Subcutaneous abdominal adipose tissue (tissue), 5 donors: ENCODE data around the gene CCDC3.

Experiments used
- H3K27ac ChIP-seq: one replicate; pipeline ENCODE4 v1.7.0; 2013; ENCODE audit warnings: low read depth, mild to moderate bottlenecking, inconsistent platforms, low read length, moderate library complexity
- H3K27me3 ChIP-seq, 5 donors: one replicate each; pipeline ENCODE4 v1.7.0; 2013; ENCODE audit warnings: low read length in 5 of 5, inconsistent platforms in 1 of 5; ENCODE audit not compliant: control insufficient read depth in 5 of 5, insufficient read depth in 4 of 5
- H3K36me3 ChIP-seq, 5 donors: one replicate each; pipeline ENCODE4 v1.7.0; 2013; ENCODE audit warnings: low read length in 5 of 5; ENCODE audit not compliant: control insufficient read depth in 5 of 5, insufficient read depth in 5 of 5
- H3K4me1 ChIP-seq, 5 donors: one replicate each; pipeline ENCODE4 v1.7.0; 2013; ENCODE audit warnings: low read length in 5 of 5, mild to moderate bottlenecking in 3 of 5, moderate library complexity in 1 of 5; ENCODE audit not compliant: control insufficient read depth in 5 of 5, insufficient read depth in 5 of 5
- H3K4me3 ChIP-seq, 5 donors: one replicate each; pipeline ENCODE4 v1.7.0; 2013; ENCODE audit warnings: low read length in 5 of 5, low read depth in 1 of 5
- H3K9ac ChIP-seq, 5 donors: one replicate each; pipeline ENCODE4 v1.7.0; 2013; ENCODE audit warnings: low read length in 5 of 5, mild to moderate bottlenecking in 4 of 5, moderate library complexity in 3 of 5
- H3K9me3 ChIP-seq, 5 donors: one replicate each; pipeline ENCODE4 v1.7.0; 2013; ENCODE audit warnings: low read length in 5 of 5; ENCODE audit not compliant: control insufficient read depth in 5 of 5
- donor health status: healthy.
- donor health status: healthy.
- donor health status: healthy.
- donor health status: healthy.
- donor health status: healthy.

Gene CCDC3

DNA sequence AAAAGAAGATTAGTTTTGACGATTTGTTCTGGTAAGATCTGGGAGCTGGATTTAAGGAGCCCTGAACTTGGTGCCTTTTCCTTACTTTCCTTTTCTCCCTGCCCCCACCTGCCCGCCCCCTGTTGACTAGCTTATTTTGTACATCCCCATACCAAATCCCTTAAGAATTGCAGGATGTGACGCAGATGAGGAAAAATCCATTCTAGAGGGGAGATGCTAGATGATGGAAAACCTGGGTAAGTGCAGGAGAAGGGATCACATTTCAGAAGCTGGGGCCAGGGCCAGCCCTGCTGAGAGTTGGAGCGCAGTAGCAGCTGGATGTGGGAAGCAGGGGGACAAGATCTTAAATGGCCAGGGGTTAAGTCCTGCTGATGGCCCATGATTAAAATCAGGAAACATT is 93.9 kb downstream of the CCDC3 start:
- Histone ChIP-seq H3K27me3 (no peaks in the 10 kb centered on the region), H3K9me3 (no peaks in the 10 kb centered on the region), H3K9ac (no peak overlapping the region), H3K27ac (no peak overlapping the region), H3K4me3 (no peak overlapping the region), H3K4me1 (peaks cover 0 to 35% (median 18%) of the 10 kb centered on the region in 5 donors), H3K36me3 (no peaks in the 10 kb centered on the region)

DNA sequence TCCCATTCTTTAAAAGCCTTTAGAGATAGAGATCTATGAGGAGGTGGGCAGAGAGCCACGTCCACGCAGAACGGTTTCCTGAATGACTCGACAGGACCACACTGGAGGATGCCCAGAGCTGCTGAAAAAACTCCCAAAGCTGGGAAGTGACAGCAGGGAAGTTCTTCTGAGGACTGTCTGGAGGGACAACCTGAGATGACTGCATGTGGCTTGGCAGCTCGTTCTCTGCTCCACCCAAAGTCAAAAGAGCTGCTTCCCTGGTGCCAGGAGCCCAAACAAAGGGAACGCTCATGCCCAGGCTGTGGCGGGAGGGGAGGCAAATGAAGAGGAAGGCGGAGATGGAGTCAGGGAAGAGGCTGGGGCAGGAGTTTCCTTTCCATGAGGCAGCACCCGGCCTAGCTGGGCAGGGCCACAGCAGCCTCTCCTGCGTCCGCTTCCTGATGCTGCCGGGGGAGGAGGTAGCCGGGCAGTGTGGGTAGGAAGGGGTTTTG is 95.4 kb downstream of the CCDC3 start:
- Histone ChIP-seq H3K4me1 (peaks cover 0 to 35% (median 18%) of the 10 kb centered on the region in 5 donors), H3K36me3 (no peaks in the 10 kb centered on the region), H3K27me3 (no peaks in the 10 kb centered on the region), H3K27ac (no peak overlapping the region), H3K9me3 (no peaks in the 10 kb centered on the region), H3K9ac (no peak overlapping the region), H3K4me3 (no peak overlapping the region)

DNA sequence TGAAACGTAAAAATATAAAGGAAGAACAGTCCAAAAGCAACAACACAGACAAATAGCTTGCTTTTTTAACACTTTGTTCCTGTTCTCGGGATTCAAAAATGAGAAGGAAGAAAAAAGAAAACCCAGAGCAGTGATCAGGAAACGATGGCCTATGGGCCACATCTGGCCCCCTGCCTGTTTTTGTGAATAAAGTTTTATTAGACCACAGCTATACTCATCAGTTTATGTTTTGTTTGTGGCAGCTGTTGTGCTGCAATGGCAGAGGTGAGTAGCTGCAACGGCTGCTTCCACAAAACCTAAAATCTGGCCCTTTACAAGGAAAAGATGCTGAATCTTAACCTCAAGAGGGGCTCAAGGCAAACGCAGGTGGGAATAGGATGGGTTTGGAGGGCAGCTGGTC is 96.4 kb downstream of the CCDC3 start:
- Histone ChIP-seq H3K27me3 (no peaks in the 10 kb centered on the region), H3K4me1 (peaks cover 0 to 32% (median 15%) of the 10 kb centered on the region in 5 donors), H3K4me3 (no peak overlapping the region), H3K9me3 (no peaks in the 10 kb centered on the region), H3K9ac (no peak overlapping the region), H3K27ac (no peak overlapping the region), H3K36me3 (no peaks in the 10 kb centered on the region)

DNA sequence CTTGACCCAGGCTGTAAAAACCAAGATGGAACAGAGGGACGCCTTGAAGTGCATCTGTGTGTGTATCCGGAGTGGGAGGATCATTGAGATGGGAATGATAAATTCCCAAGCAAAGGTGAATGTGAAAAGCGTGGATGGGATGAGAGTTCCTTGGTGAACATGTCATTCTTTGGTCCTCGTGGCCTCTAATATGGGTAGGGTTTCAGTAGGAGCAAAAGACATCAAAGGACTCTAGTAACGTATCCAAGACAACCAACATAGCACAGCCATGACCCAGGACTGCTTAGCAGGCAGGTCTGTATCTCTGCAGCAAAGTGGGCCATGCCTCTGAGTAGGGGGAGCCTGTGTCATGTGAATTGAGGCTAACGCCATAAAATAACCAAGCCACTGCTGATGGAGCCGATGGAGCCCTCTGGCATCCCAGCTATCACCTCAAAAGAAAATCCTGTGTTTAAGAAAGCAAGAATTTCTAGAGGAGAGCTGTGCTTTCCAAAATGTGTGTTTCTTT is 98.6 kb downstream of the CCDC3 start:
- H3K27me3 ChIP-seq: no peaks in the 10 kb centered on the region
- no peak overlapping the region for H3K27ac ChIP-seq
- peaks cover 0 to 17% (median 3%) of the 10 kb centered on the region in 5 donors for H3K4me1 ChIP-seq
- peaks cover 0 to 2% (median 0%) of the 10 kb centered on the region in 5 donors for H3K36me3 ChIP-seq
- no peaks in the 10 kb centered on the region for H3K9me3 ChIP-seq
- H3K4me3 ChIP-seq: no peak overlapping the region
- no peak overlapping the region for H3K9ac ChIP-seq

DNA sequence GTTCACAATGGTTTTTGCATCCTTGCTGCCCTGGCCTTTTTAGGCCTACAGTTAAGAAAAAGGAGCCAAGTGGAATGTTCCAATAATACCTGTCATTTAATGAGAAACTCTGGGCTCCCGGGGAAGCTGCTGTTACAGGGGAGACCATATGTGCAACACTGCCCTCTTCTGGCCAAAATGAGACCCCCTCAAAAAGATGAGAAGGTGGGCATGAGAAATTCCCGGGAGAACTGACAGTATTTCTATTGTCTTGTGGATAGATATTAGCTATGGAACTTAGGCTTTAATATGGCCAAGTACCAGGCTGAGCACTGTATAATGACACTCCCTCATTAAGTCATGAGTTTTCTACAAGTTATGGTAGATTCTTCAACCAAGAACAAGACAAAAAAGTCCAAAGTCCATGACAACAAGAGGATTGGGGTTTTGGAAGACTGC is 99.4 kb downstream of the CCDC3 start:
- Histone ChIP-seq H3K27ac (no peak overlapping the region), H3K27me3 (no peaks in the 10 kb centered on the region), H3K9ac (no peak overlapping the region), H3K9me3 (no peaks in the 10 kb centered on the region), H3K4me1 (peaks cover 0 to 15% (median 3%) of the 10 kb centered on the region in 5 donors), H3K4me3 (no peak overlapping the region), H3K36me3 (peaks cover 0 to 2% (median 0%) of the 10 kb centered on the region in 5 donors)

DNA sequence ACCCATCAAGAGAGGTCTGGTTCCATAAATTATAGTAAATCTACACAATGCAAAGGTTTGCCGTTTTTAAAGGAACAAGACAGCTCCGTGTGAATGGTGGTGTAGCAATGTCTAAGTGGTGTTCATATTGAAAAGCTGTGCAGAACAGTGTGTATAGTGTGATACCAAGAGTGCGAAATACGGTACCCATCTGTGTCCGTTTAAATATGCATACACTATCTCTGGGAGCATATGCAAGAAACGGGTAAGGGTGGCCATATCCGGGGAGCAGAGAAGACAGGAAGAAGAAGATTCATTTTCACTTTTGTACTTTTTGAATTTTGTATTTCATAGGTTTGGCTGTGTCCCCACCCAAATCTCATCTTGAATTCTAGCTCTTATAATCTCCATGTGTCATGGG is 102.0 kb downstream of the CCDC3 start:
- H3K27me3 ChIP-seq: no peaks in the 10 kb centered on the region
- H3K9me3 ChIP-seq: no peaks in the 10 kb centered on the region
- no peak overlapping the region for H3K27ac ChIP-seq
- H3K9ac ChIP-seq: no peak overlapping the region
- H3K4me1 ChIP-seq: peaks cover 0 to 4% (median 0%) of the 10 kb centered on the region in 5 donors
- H3K4me3 ChIP-seq: no peak overlapping the region
- peaks cover 0 to 5% (median 3%) of the 10 kb centered on the region in 5 donors for H3K36me3 ChIP-seq

DNA sequence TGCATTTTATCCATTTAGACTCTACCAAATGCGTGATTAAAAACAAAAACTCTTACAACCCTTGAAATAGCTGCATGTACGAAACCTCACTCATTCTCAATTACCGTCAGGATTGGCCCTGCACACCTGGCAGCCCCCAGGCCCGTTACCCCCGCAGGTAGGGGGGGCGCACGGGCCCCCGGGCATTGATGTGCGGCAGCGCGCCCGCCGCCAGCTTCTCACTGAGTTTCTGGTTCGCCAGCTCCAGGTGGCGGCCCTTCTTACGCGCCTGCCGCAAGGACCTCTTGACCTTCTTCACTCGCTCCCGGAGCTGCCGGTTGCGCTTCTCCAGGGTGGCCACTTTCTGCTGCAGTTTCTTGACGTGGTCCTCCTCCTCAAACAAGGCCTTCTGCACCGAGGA is 103.2 kb downstream of the CCDC3 start:
- peaks cover 0 to 5% (median 3%) of the 10 kb centered on the region in 5 donors for H3K36me3 ChIP-seq

DNA sequence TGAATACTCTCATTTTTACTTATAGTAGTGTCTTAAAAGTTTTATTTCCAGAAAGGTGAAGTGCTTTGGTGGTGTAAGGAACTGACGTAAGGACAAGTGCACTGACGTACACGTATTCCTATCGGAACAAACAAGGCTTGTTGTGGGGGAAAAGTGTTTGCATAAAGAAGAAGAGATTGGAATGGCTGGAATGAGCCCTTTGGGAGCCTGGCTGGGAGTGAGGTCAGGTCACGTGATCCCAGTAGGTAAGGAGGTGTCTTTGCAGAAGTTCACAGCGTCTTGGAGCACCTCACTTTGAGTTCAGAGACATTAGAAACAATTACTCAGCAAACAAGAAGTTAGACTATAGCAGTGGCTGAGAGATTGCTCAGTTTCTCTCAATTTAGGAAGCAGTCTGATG is 104.2 kb downstream of the CCDC3 start:
- H3K4me1 ChIP-seq: peaks cover 0 to 4% (median 0%) of the 10 kb centered on the region in 5 donors
- H3K9me3 ChIP-seq: peaks cover 0 to 13% (median 2%) of the 10 kb centered on the region in 5 donors
- no peaks in the 10 kb centered on the region for H3K27me3 ChIP-seq
- no peak overlapping the region for H3K27ac ChIP-seq
- H3K4me3 ChIP-seq: no peak overlapping the region
- no peak overlapping the region for H3K9ac ChIP-seq
- H3K36me3 ChIP-seq: peaks cover 0 to 5% (median 3%) of the 10 kb centered on the region in 5 donors

More for the DNA sequence above, 103.2 kb downstream of the CCDC3 start:
- Histone ChIP-seq H3K9ac (no peak overlapping the region), H3K27ac (no peak overlapping the region), H3K4me1 (peaks cover 0 to 4% (median 0%) of the 10 kb centered on the region in 5 donors), H3K4me3 (no peak overlapping the region), H3K9me3 (peaks cover 0 to 5% (median 2%) of the 10 kb centered on the region in 5 donors), H3K27me3 (no peaks in the 10 kb centered on the region)

DNA sequence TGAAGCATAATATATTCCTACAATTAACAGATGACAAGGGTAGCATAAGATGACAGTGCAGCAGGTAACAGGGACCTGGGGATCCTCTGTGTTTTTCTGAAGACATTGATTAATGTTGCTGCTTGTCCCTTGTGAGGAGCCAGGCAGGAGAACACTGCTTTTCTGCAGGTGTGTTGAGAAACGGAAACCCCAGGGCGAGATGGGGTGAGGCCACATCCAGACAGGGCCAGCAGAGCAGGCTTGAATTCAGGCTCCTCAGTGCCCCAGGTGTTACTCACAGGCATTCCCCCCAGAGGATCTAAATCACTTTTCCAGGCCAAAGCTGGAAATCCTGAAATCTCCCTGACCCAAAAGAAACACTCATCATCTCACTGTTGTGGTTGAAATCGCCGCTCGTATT is 105.3 kb downstream of the CCDC3 start:
- peaks cover 0 to 4% (median 0%) of the 10 kb centered on the region in 5 donors for H3K4me1 ChIP-seq
- H3K36me3 ChIP-seq: peaks cover 0 to 5% (median 3%) of the 10 kb centered on the region in 5 donors
- H3K27me3 ChIP-seq: no peaks in the 10 kb centered on the region
- H3K9ac ChIP-seq: no peak overlapping the region
- peaks cover 0 to 16% (median 6%) of the 10 kb centered on the region in 5 donors for H3K9me3 ChIP-seq
- H3K27ac ChIP-seq: no peak overlapping the region
- no peak overlapping the region for H3K4me3 ChIP-seq

DNA sequence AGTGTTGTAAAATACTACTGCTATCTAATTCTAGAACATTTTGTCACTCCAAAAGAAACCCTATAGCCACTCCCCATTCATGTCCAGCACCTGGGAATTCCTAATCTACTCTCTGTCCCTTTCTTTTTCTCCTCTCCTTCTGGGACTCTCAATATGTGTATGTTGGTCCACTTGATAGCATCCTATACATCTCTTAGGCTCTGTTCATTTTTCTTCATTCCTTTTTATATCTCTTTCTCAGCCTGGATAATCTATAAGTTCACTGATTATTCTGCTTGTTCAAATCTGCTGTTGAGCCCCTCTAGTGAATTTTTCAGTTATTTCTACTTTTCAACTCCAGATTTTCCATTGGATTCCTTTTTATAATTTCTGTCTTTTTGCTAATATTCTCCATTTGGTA is 108.6 kb downstream of the CCDC3 start:
- Histone ChIP-seq H3K4me1 (peaks cover 0 to 4% (median 0%) of the 10 kb centered on the region in 5 donors), H3K4me3 (no peak overlapping the region), H3K27ac (no peak overlapping the region), H3K27me3 (no peaks in the 10 kb centered on the region), H3K36me3 (peaks cover 0 to 4% (median 3%) of the 10 kb centered on the region in 5 donors), H3K9me3 (peaks cover 2 to 16% (median 10%) of the 10 kb centered on the region in 5 donors), H3K9ac (no peak overlapping the region)
